Prostate gland (tissue), 2 donors: ENCODE data around the gene SMPD4.
"Not testable (repeated sequence)": the region's sequence is repeated elsewhere in the genome, so short reads cannot be mapped to it uniquely, and the experiment has no call there.

ENCODE experiments used
- CTCF ChIP-seq, 4 experiments: fragments of 200-600 bp in 2 of 4; fragments of 450-650 bp in 2 of 4; sonication (generic) in 2 of 4; IDR thresholded peaks; 1 replicate in 3 of 4; 2 replicates in 1 of 4; pipeline ENCODE4 v1.5.1; 2016 to 2019; ENCODE audit warnings: antibody characterized with exemption in 4 of 4, mild to moderate bottlenecking in 2 of 4, moderate library complexity in 2 of 4
- POLR2A ChIP-seq: fragments of 450-650 bp; IDR thresholded peaks from one replicate; pipeline ENCODE4 v1.6.1; 2016; ENCODE audit warnings: antibody characterized with exemption, mild to moderate bottlenecking
- POLR2AphosphoS5 ChIP-seq: sonication (generic); formaldehyde crosslinking; IDR thresholded peaks from one replicate; pipeline ENCODE4 v1.6.1; 2017; ENCODE audit warnings: antibody characterized with exemption

GRCh38 chr2:130136546-130136945 lies 44.9 kb downstream of the SMPD4 start:
- TF ChIP-seq CTCF (IDR thresholded peaks at IDR 0.05); POLR2A; POLR2AphosphoS5: not testable (repeated sequence)
